K562 (cell line): ENCODE measurements around the gene JRKL. TPM values are rescaled to one million over a fixed set of nuclear protein-coding genes. Genes with fewer than 3 reads are reported as not detected.

Experiments
- CREBBP ChIP-seq: IDR thresholded peaks from one replicate; pipeline ENCODE4 v1.6.1; 2012; ENCODE audit warnings: low read depth, mild to moderate bottlenecking, control low read depth, inconsistent platforms, low read length
- KAT8 ChIP-seq: fragments of 450-650 bp; IDR thresholded peaks from 2 replicates; pipeline ENCODE4 v1.6.1; 2016; ENCODE audit warnings: low read depth, mild to moderate bottlenecking
- KDM2B ChIP-seq: fragments of 250-450 bp; sonication (Bioruptor Pico); IDR thresholded peaks from 2 replicates; pipeline ENCODE4 v1.8.0; 2021; ENCODE audit warnings: mild to moderate bottlenecking, moderate library complexity
- MECOM ChIP-seq: fragments of 250-450 bp; sonication (Bioruptor Pico); IDR thresholded peaks from 2 replicates; pipeline ENCODE4 v1.8.0; 2022; ENCODE audit warnings: inconsistent platforms
- PHF20 ChIP-seq: fragments of 450-650 bp; IDR thresholded peaks from 2 replicates; pipeline ENCODE4 v1.6.1; 2018; ENCODE audit not compliant: partially characterized antibody
- POLR2AphosphoS5 ChIP-seq: IDR thresholded peaks from 2 replicates; pipeline ENCODE4 v1.6.1; 2011; ENCODE audit warnings: mild to moderate bottlenecking, low read depth, low read length, moderate library complexity; ENCODE audit not compliant: control insufficient read depth, insufficient read depth
- RFX1 ChIP-seq: fragments of 450-650 bp; IDR thresholded peaks from 2 replicates; pipeline ENCODE4 v1.6.1; 2016; ENCODE audit warnings: mild to moderate bottlenecking, moderate library complexity
- RHOXF2B ChIP-seq: fragments of 250-450 bp; sonication (Bioruptor Pico); conservative IDR thresholded peaks from 2 replicates; pipeline ENCODE4 v1.5.1; 2021
- SIN3A ChIP-seq, 2 experiments: fragments of 150-350 bp in 1 of 2; IDR thresholded peaks; 2 replicates each; pipeline ENCODE4 v1.6.1; 2011 to 2016; ENCODE audit warnings: borderline replicate concordance in 2 of 2, low read depth in 2 of 2, low read length in 2 of 2, mild to moderate bottlenecking in 2 of 2, moderate library complexity in 2 of 2; ENCODE audit not compliant: control insufficient read depth in 1 of 2
- TAF1 ChIP-seq: IDR thresholded peaks from 2 replicates; pipeline ENCODE4 v1.6.1; 2011; ENCODE audit warnings: mild to moderate bottlenecking, low read length, moderate library complexity; ENCODE audit not compliant: insufficient read depth, control insufficient read depth, severe bottlenecking; ENCODE audit errors: extremely low read depth
- TCFL5 ChIP-seq: fragments of 250-450 bp; sonication (Bioruptor Pico); conservative IDR thresholded peaks from 2 replicates; pipeline ENCODE4 v1.6.1; 2021; ENCODE audit warnings: mild to moderate bottlenecking, moderate library complexity, matching md5 sums
- XRCC3 ChIP-seq: fragments of 450-650 bp; IDR thresholded peaks from 2 replicates; pipeline ENCODE4 v1.6.1; 2017; ENCODE audit warnings: mild to moderate bottlenecking, moderate library complexity
- ZNF197 ChIP-seq: fragments of 200-800 bp; sonication (Bioruptor generic); IDR thresholded peaks from 2 replicates; pipeline ENCODE4 v1.6.1; 2016; ENCODE audit warnings: low read depth, missing genetic modification characterization, missing compliant biosample characterization
- ZNF232 ChIP-seq: sonication (generic); formaldehyde crosslinking; IDR thresholded peaks from 2 replicates; pipeline ENCODE4 v1.8.0; 2022; ENCODE audit warnings: mild to moderate bottlenecking, missing genetic modification reagents
- ZNF239 ChIP-seq: fragments of 250-450 bp; sonication (Bioruptor Pico); IDR thresholded peaks from 2 replicates; pipeline ENCODE4 v1.4.0; 2020; ENCODE audit warnings: mild to moderate bottlenecking
- polyA plus RNA-seq, 8 experiments: library from polyadenylated mRNA; depleted of rRNA in 4 of 8; stranded (reverse) in 5 of 8; unstranded in 3 of 8; fragments of >200 nt; fragmentation: Nextera tagmentation in 2 of 8; fragmentation: Illumina TruSeq in 1 of 8; extraction: Ambion mirVana in 2 of 8; extraction: Trizol in 1 of 8; gene quantifications; 2 replicates each; pipeline versions ENCODE4 v1.2.1 to v1.2.3, GENCODE V29; 2011 to 2014; ENCODE audit warnings: inconsistent platforms in 1 of 8, missing spikeins in 1 of 8
- total RNA-seq, 7 experiments: library from RNA; depleted of rRNA in 6 of 7; stranded (reverse); fragments of >200 nt in 6 of 7; fragmentation: Illumina TruSeq in 2 of 7; extraction: Trizol in 2 of 7; gene quantifications; 2 replicates each; pipeline versions ENCODE4 v1.2.1 to v1.2.3, GENCODE V29; 2011 to 2021; ENCODE audit warnings: low replicate concordance in 1 of 7
- TF ChIP-seq, protein P1 (sequence below), 3 experiments: fragments of 200-800 bp in 1 of 3; sonication (Bioruptor generic) in 1 of 3; sonication (generic) in 1 of 3; formaldehyde crosslinking in 1 of 3; IDR thresholded peaks; 2 replicates each; pipeline versions ENCODE4 v1.6.1 to v1.8.0; 2016 to 2022; ENCODE audit warnings: mild to moderate bottlenecking in 2 of 3, missing compliant biosample characterization in 2 of 3, missing genetic modification characterization in 2 of 3, missing genetic modification reagents in 1 of 3
- TF ChIP-seq, protein P2 (sequence below): sonication (generic); IDR thresholded peaks from 2 replicates; pipeline ENCODE4 v1.6.1; 2016
- TF ChIP-seq, protein P3 (sequence below), 2 experiments: IDR thresholded peaks; 2 replicates each; pipeline ENCODE4 v1.6.1; 2011; ENCODE audit warnings: borderline replicate concordance in 1 of 2, control low read depth in 1 of 2, low read depth in 1 of 2, low read length in 1 of 2, mild to moderate bottlenecking in 1 of 2, mixed read lengths in 1 of 2, moderate library complexity in 1 of 2; ENCODE audit not compliant: insufficient read depth in 1 of 2, insufficient read length in 1 of 2, poor library complexity in 1 of 2, severe bottlenecking in 1 of 2; ENCODE audit errors: extremely low read depth in 1 of 2
- TF ChIP-seq, protein P4 (sequence below): sonication (generic); formaldehyde crosslinking; IDR thresholded peaks from 2 replicates; pipeline ENCODE4 v1.4.0; 2020; ENCODE audit warnings: mild to moderate bottlenecking, missing genetic modification reagents
- TF ChIP-seq, protein P5 (sequence below): sonication (generic); formaldehyde crosslinking; IDR thresholded peaks from 2 replicates; pipeline ENCODE4 v1.8.1; 2023; ENCODE audit warnings: mild to moderate bottlenecking, missing genetic modification reagents, moderate library complexity

JRKL gene
- total and polyA plus RNA-seq, 9 of the 15 experiments (the other 6 are each of a cell fraction or from before 2014, with no cell fraction given) = 4.5 to 14.8 (median 8.5) TPM

DNA sequence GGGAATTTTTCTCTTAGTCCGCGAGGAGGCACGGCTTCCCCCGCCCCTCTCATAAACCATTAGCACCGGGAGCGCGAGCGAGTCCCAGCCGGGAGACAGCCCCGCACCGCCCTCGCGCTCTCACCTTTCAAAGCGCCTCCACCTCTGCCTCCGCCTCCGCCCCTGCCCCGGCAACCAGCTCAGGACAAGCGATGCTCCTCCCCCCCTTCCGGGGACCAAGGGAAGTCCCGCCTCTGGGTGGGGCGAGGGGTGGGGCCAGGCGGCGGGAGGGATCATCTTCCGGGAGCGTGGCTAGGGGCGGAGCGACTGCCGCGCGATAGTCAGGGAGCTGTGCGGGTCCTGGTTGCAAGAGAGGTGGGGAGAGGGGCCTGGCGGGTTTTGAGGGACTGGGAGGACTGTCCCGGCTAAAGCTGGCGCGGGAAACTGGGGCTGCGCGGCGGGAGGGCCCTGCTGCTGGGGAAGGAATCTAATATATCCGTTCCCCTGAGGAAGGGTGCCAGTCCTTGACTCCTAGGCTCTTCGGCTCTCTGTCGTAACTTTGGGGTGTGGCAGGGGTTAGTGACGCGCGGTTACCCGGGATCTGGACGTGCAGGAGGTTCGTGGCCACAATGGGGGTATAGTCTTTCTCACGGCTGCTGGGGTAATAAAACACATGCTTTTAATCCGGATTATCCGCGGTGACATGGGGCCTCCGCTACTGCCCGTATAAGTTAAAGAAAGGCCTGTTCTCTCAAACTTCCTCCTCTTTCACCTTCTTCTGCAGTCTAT lies at the start of gene JRKL, which contains the start of gene CCDC82 (continued):
- TF ChIP-seq RFX1 = peak; percentile 63
- no peak for TF ChIP-seq XRCC3
- TF ChIP-seq TCFL5 (CRISPR knock-in tag) = no peak
- TF ChIP-seq, protein P1, sequence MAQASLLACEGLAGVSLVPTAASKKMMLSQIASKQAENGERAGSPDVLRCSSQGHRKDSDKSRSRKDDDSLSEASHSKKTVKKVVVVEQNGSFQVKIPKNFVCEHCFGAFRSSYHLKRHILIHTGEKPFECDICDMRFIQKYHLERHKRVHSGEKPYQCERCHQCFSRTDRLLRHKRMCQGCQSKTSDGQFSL (CRISPR knock-in tag; IDR thresholded peaks at IDR 0.05) = no peak
- TF ChIP-seq, protein P1 (tag; IDR thresholded peaks at IDR 0.05) = no peak
- TF ChIP-seq, protein P2, sequence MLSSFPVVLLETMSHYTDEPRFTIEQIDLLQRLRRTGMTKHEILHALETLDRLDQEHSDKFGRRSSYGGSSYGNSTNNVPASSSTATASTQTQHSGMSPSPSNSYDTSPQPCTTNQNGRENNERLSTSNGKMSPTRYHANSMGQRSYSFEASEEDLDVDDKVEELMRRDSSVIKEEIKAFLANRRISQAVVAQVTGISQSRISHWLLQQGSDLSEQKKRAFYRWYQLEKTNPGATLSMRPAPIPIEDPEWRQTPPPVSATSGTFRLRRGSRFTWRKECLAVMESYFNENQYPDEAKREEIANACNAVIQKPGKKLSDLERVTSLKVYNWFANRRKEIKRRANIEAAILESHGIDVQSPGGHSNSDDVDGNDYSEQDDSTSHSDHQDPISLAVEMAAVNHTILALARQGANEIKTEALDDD = peak; percentile 43; the same call in 1 of the 2 replicates
- TF ChIP-seq RHOXF2B (CRISPR knock-in tag) = no peak
- no peak for TF ChIP-seq KDM2B (CRISPR knock-in tag)
- TF ChIP-seq, protein P3, sequence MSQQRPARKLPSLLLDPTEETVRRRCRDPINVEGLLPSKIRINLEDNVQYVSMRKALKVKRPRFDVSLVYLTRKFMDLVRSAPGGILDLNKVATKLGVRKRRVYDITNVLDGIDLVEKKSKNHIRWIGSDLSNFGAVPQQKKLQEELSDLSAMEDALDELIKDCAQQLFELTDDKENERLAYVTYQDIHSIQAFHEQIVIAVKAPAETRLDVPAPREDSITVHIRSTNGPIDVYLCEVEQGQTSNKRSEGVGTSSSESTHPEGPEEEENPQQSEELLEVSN (IDR thresholded peaks at IDR 0.05; ENCODE audit: borderline replicate concordance in 1 of 2, extremely low read depth in 1 of 2, insufficient read depth in 1 of 2, insufficient read length in 1 of 2, low read depth in 1 of 2, low read length in 1 of 2, poor library complexity in 1 of 2, severe bottlenecking in 1 of 2) = peak; percentile 48 to 59
- peak; percentile 79 for TF ChIP-seq TAF1
- TF ChIP-seq SIN3A (IDR thresholded peaks at IDR 0.05; ENCODE audit: borderline replicate concordance in 2 of 2, control insufficient read depth in 1 of 2, low read depth in 2 of 2, low read length in 2 of 2) = peak in 1 of 2 experiments; percentile 79; a peak in 3 of 4 replicates
- TF ChIP-seq ZNF239 (CRISPR knock-in tag) = no peak
- TF ChIP-seq MECOM = no peak
- no peak for TF ChIP-seq CREBBP
- TF ChIP-seq KAT8 = no peak
- TF ChIP-seq, protein P4, sequence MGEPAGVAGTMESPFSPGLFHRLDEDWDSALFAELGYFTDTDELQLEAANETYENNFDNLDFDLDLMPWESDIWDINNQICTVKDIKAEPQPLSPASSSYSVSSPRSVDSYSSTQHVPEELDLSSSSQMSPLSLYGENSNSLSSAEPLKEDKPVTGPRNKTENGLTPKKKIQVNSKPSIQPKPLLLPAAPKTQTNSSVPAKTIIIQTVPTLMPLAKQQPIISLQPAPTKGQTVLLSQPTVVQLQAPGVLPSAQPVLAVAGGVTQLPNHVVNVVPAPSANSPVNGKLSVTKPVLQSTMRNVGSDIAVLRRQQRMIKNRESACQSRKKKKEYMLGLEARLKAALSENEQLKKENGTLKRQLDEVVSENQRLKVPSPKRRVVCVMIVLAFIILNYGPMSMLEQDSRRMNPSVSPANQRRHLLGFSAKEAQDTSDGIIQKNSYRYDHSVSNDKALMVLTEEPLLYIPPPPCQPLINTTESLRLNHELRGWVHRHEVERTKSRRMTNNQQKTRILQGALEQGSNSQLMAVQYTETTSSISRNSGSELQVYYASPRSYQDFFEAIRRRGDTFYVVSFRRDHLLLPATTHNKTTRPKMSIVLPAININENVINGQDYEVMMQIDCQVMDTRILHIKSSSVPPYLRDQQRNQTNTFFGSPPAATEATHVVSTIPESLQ = no peak
- TF ChIP-seq POLR2AphosphoS5 = peak; percentile 82
- TF ChIP-seq ZNF232 = no peak; the same call in 1 of the 2 replicates
- TF ChIP-seq PHF20 = peak; percentile 50
- TF ChIP-seq, protein P5, sequence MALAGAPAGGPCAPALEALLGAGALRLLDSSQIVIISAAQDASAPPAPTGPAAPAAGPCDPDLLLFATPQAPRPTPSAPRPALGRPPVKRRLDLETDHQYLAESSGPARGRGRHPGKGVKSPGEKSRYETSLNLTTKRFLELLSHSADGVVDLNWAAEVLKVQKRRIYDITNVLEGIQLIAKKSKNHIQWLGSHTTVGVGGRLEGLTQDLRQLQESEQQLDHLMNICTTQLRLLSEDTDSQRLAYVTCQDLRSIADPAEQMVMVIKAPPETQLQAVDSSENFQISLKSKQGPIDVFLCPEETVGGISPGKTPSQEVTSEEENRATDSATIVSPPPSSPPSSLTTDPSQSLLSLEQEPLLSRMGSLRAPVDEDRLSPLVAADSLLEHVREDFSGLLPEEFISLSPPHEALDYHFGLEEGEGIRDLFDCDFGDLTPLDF (CRISPR knock-in tag) = peak; percentile 43; the same call in 1 of the 2 replicates
- no peak for TF ChIP-seq ZNF197 (CRISPR knock-in tag)
